HFFc6 (cell line): ENCODE results near the gene SLC41A3. TPM values are rescaled to one million over a fixed set of nuclear protein-coding genes. Genes with fewer than 3 reads are reported as not detected.

Source experiments
- DNase-seq: peaks from one replicate; pipeline ENCODE4 v3.0.0-alpha.2; 2018
- H3K27ac Mint-ChIP-seq: 2 replicates; pipeline ENCODE4 v1.8.0; 2020; ENCODE audit warnings: mild to moderate bottlenecking, mixed read lengths
- H3K27me3 Mint-ChIP-seq: 2 replicates; pipeline ENCODE4 v1.8.0; 2021; ENCODE audit warnings: mild to moderate bottlenecking, moderate library complexity, mixed read lengths; ENCODE audit not compliant: insufficient read depth
- H3K36me3 Mint-ChIP-seq: 2 replicates; pipeline ENCODE4 v1.8.0; 2021; ENCODE audit warnings: low read depth, mixed read lengths
- H3K4me1 Mint-ChIP-seq: 2 replicates; pipeline ENCODE4 v1.8.0; 2020; ENCODE audit warnings: low read depth, mixed read lengths
- H3K4me3 Mint-ChIP-seq: 2 replicates; pipeline ENCODE4 v1.8.0; 2020; ENCODE audit warnings: mild to moderate bottlenecking, moderate library complexity, mixed read lengths
- H3K9me3 Mint-ChIP-seq: 2 replicates; pipeline ENCODE4 v1.8.0; 2020; ENCODE audit warnings: mild to moderate bottlenecking, mixed read lengths
- CTCF ChIP-seq: fragments of 200-600 bp; sonication (generic); IDR thresholded peaks from 2 replicates; pipeline ENCODE4 v1.5.0; 2021; ENCODE audit warnings: antibody characterized with exemption, mild to moderate bottlenecking
- total RNA-seq, 6 experiments: library from RNA; stranded (reverse); fragmentation: NEBNext Ultra II Directional; extraction: Animal tissue kit (Norgen Biotek cat#: 25700); gene quantifications; 2 replicates in 1 of 6; 3 replicates in 5 of 6; pipeline ENCODE4 v1.2.3, GENCODE V29; 2021

The SLC41A3 gene
- total RNA-seq, 6 experiments from 2014 or later = 41.6 to 54.8 (median 44.7) TPM

GRCh38 chr3:126057936-126058335 lies 26.0 kb downstream of the SLC41A3 start:
- Mint-ChIP-seq H3K9me3 (no peaks in the 10 kb centered on the region), H3K4me1 (peaks cover 32% of the 10 kb centered on the region), H3K4me3 (no peak overlapping the region), H3K27ac (no peak overlapping the region), H3K36me3 (no peaks in the 10 kb centered on the region), H3K27me3 (no peaks in the 10 kb centered on the region)
- no peak for DNase-seq
- TF ChIP-seq CTCF = no peak

DNA sequence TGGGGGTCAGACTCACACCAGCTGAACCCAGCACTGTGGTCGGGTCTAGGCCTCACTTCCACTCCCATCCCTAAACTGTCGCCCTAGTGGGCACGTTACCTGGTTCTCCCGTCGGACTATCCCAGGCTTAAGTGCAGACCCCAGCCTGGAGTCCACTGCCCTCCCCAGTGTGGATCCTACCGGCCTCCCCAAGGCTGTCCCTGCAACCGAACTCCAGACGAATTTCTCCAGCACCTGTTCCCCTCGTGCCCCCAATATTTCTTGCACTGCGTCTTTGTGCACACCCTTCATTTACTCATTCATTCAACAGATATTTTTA lies 26.5 kb downstream of the SLC41A3 start:
- DNase-seq = no peak
- Mint-ChIP-seq H3K27ac (peak overlapping the region; percentile 67), H3K9me3 (no peaks in the 10 kb centered on the region), H3K27me3 (no peaks in the 10 kb centered on the region; the same call in 1 of the 2 replicates), H3K4me1 (peaks cover 32% of the 10 kb centered on the region), H3K4me3 (no peak overlapping the region), H3K36me3 (no peaks in the 10 kb centered on the region)
- no peak for TF ChIP-seq CTCF

DNA sequence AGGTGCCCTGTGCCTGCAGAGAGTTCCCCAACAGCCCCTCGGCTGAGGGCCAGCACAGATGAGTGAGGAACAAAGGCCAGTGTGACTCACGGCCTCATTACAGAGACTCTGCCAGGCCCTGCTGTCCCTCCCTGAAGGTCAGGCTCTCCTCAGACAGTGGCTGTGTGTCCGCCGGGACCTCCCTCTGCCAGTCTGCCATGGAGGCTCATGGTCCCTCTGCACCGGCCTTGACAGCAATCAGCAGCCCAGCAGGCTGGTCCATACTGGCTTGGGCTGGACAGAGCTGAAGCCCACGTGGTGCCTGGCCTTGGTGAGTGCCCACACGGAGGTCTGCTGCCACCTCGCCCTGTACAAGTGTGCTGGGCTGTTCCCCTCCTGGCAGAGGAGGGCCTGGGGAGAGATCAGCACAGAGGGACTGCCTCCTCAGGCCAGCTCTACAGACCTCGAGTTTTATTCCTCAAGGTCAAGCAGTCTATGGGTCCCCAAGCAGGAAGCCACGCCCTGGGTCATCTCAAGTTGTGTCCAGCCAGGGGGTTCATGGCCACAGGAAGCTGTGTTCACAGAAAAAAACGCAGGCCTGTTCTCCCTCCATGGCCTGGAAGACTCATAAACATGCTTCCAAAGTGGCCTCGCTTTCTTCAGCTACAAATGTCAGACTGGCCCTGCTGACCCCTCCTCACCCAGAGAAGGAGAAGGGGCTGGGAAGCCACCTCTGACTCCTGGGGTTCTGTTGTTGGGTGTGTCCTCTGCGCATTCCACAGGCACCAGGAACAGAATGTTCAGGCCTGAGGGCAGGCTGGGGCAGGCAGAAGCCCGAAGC lies 27.0 kb downstream of the SLC41A3 start:
- Mint-ChIP-seq H3K27me3 (no peaks in the 10 kb centered on the region; the same call in 1 of the 2 replicates), H3K27ac (peak overlapping the region; percentile 67; the same call in 1 of the 2 replicates), H3K36me3 (no peaks in the 10 kb centered on the region), H3K9me3 (no peaks in the 10 kb centered on the region), H3K4me1 (peaks cover 32% of the 10 kb centered on the region), H3K4me3 (no peak overlapping the region)
- DNase-seq = peak; percentile 24
- no peak for TF ChIP-seq CTCF

DNA sequence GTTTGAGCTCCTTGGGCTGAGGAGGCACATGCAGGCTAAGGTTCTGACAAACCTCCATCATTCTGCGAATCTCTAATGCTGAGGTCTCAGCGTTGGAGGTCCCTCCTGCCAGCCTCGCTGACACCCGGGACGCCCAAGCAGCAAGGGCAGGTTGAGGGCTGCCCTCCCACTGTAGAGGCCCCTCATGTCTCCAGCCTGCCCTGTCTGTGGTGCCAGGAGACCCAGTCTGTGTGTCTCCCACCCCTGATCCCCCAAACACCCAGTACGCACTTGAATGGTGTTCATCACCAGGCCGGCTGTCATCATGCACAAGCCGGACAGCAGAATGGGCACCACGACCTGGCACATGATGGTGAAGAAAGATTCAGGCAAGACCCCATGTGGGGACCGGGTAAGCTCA lies 27.8 kb downstream of the SLC41A3 start:
- H3K36me3 Mint-ChIP-seq = no peaks in the 10 kb centered on the region

DNA sequence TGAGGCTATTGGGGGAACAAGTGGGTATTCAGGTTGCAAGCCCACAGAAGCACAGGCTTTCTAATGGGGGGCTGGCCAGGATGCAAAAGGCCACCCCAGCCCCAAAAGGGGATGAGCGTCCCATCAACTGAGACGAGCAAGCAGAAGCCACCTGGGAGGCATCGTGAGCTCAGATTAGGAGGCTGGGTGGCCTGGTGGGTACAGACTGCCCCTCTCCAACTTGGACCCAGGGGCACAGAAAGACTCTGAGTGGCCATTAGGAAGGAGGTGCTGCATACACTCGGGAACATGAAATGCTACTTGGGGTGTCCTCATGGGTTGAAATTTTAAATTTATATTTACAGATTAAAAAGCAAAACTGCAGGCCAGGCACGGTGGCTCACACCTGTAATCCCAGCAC lies 29.1 kb downstream of the SLC41A3 start:
- no peak overlapping the region for H3K4me3 Mint-ChIP-seq

More for the DNA sequence above, 27.8 kb downstream of the SLC41A3 start:
- H3K9me3 Mint-ChIP-seq = no peaks in the 10 kb centered on the region
- peaks cover 32% of the 10 kb centered on the region for H3K4me1 Mint-ChIP-seq
- DNase-seq = no peak
- H3K27ac Mint-ChIP-seq = no peak overlapping the region
- TF ChIP-seq CTCF = no peak
- no peak overlapping the region for H3K4me3 Mint-ChIP-seq
- no peaks in the 10 kb centered on the region; the same call in 1 of the 2 replicates for H3K27me3 Mint-ChIP-seq

More for the DNA sequence above, 29.1 kb downstream of the SLC41A3 start:
- TF ChIP-seq CTCF = no peak
- Mint-ChIP-seq H3K9me3 (no peaks in the 10 kb centered on the region), H3K27me3 (no peaks in the 10 kb centered on the region; the same call in 1 of the 2 replicates), H3K4me1 (peaks cover 32% of the 10 kb centered on the region), H3K36me3 (no peaks in the 10 kb centered on the region), H3K27ac (no peak overlapping the region)
- DNase-seq = no peak
